Hepatocyte (in vitro differentiated cells): ENCODE data around the gene DPP10. TPM values are rescaled to one million over a fixed set of nuclear protein-coding genes. Genes with fewer than 3 reads are reported as not detected.

Experiments used
- DNase-seq: peaks from one replicate; pipeline ENCODE4 v3.0.0-alpha.2; 2016; ENCODE audit warnings: low spot score
- H2AFZ ChIP-seq: fragments of 200-600 bp; sonication (generic); 2 replicates; pipeline ENCODE4 v1.6.0; 2016; ENCODE audit warnings: antibody characterized with exemption, mild to moderate bottlenecking
- H3K27ac ChIP-seq: fragments of 200-600 bp; sonication (generic); 2 replicates; pipeline ENCODE4 v1.5.1; 2016; ENCODE audit warnings: mild to moderate bottlenecking
- H3K27me3 ChIP-seq: fragments of 200-600 bp; sonication (generic); 2 replicates; pipeline ENCODE4 v1.6.1; 2016
- H3K36me3 ChIP-seq: fragments of 200-600 bp; sonication (generic); replicated peaks from 2 replicates; pipeline ENCODE4 v1.5.1; 2016; ENCODE audit warnings: low read depth; ENCODE audit not compliant: insufficient read depth
- H3K4me1 ChIP-seq: fragments of 200-600 bp; sonication (generic); 2 replicates; pipeline ENCODE4 v1.5.1; 2016; ENCODE audit warnings: mild to moderate bottlenecking, moderate library complexity; ENCODE audit not compliant: insufficient read depth
- H3K4me2 ChIP-seq: fragments of 200-600 bp; sonication (generic); 2 replicates; pipeline ENCODE4 v1.6.0; 2016
- H3K4me3 ChIP-seq: fragments of 200-600 bp; sonication (generic); 2 replicates; pipeline ENCODE4 v1.5.1; 2016; ENCODE audit warnings: mild to moderate bottlenecking
- H3K79me2 ChIP-seq: fragments of 200-600 bp; sonication (generic); 2 replicates; pipeline ENCODE4 v1.6.0; 2017; ENCODE audit warnings: mild to moderate bottlenecking
- H3K9me2 ChIP-seq: fragments of 200-600 bp; sonication (generic); replicated peaks from 2 replicates; pipeline ENCODE4 v1.6.0; 2017; ENCODE audit warnings: mild to moderate bottlenecking; ENCODE audit not compliant: insufficient read depth
- H3K9me3 ChIP-seq: fragments of 200-600 bp; sonication (generic); 2 replicates; pipeline ENCODE4 v1.5.1; 2016; ENCODE audit warnings: low read depth, mild to moderate bottlenecking
- H4K20me1 ChIP-seq: fragments of 200-600 bp; sonication (generic); 2 replicates; pipeline ENCODE4 v1.6.0; 2016; ENCODE audit warnings: mild to moderate bottlenecking; ENCODE audit not compliant: insufficient read depth, poor library complexity, severe bottlenecking
- CTCF ChIP-seq: fragments of 200-600 bp; sonication (generic); IDR thresholded peaks from 2 replicates; pipeline ENCODE4 v1.5.1; 2016; ENCODE audit warnings: antibody characterized with exemption, mild to moderate bottlenecking; ENCODE audit not compliant: poor library complexity
- EZH2 ChIP-seq: fragments of 200-600 bp; sonication (generic); IDR thresholded peaks from 2 replicates; pipeline ENCODE4 v1.6.1; 2016; ENCODE audit warnings: antibody characterized with exemption, mild to moderate bottlenecking, borderline replicate concordance
- EZH2phosphoT487 ChIP-seq: fragments of 200-600 bp; sonication (generic); IDR thresholded peaks from one replicate; pipeline ENCODE4 v1.6.1; 2018; ENCODE audit warnings: antibody characterized with exemption, mild to moderate bottlenecking, low read depth, moderate library complexity; ENCODE audit not compliant: unreplicated experiment, severe bottlenecking
- WGBS: methylation state at CpG from one replicate; pipeline ENCODE4 v1.1.6; 2016; ENCODE audit warnings: low lambda C conversion rate; ENCODE audit errors: missing lambda C conversion rate; 5-methylcytosine and 5-hydroxymethylcytosine counted together
- polyA plus RNA-seq: library from polyadenylated mRNA; unstranded; fragments of >200 nt; fragmentation: Nextera tagmentation; extraction: Ambion mirVana; gene quantifications from 2 replicates; pipeline ENCODE4 v1.2.1, GENCODE V29; 2016
- total RNA-seq: library from RNA; depleted of rRNA; stranded (reverse); fragments of >200 nt; gene quantifications from 2 replicates; pipeline ENCODE4 v1.2.3, GENCODE V29; 2014

DPP10 gene
- total and polyA plus RNA-seq, 2 experiments from 2014 or later, result 5.0 to 15.7 TPM

GRCh38 chr2:115652652-115653051, 1210.2 kb downstream of the DPP10 start:
- WGBS, result 84% methylated on average over 4 of the region's 4 CpGs
- Histone ChIP-seq H3K9me2 (no peaks in the 10 kb centered on the region), H3K4me1 (no peaks in the 10 kb centered on the region), H3K36me3 (no peaks in the 10 kb centered on the region), H4K20me1 (no peaks in the 10 kb centered on the region), H3K4me3 (no peak overlapping the region), H3K4me2 (no peak overlapping the region), H3K27me3 (no peaks in the 10 kb centered on the region), H3K9me3 (no peaks in the 10 kb centered on the region), H3K79me2 (no peaks in the 10 kb centered on the region), H3K27ac (no peak overlapping the region), H2AFZ (no peak overlapping the region)
- TF ChIP-seq CTCF, result no peak
- TF ChIP-seq EZH2phosphoT487, result no peak
- TF ChIP-seq EZH2, result no peak
- no peak for DNase-seq

GRCh38 chr2:115654362-115654761, 1211.9 kb downstream of the DPP10 start:
- no peaks in the 10 kb centered on the region for H4K20me1 ChIP-seq
- TF ChIP-seq EZH2phosphoT487 (no peak), CTCF (no peak), EZH2 (no peak)
- no peak for DNase-seq
- H3K4me1 ChIP-seq, result no peaks in the 10 kb centered on the region
- no peaks in the 10 kb centered on the region for H3K9me3 ChIP-seq
- no peaks in the 10 kb centered on the region for H3K9me2 ChIP-seq
- no peak overlapping the region for H3K4me3 ChIP-seq
- no peak overlapping the region for H3K27ac ChIP-seq
- no peak overlapping the region for H3K4me2 ChIP-seq
- no peaks in the 10 kb centered on the region for H3K79me2 ChIP-seq
- H3K36me3 ChIP-seq, result no peaks in the 10 kb centered on the region
- no peaks in the 10 kb centered on the region for H3K27me3 ChIP-seq
- H2AFZ ChIP-seq, result no peak overlapping the region

GRCh38 chr2:115678129-115678528, 1235.7 kb downstream of the DPP10 start:
- TF ChIP-seq EZH2 (no peak), CTCF (no peak), EZH2phosphoT487 (no peak)
- DNase-seq, result no peak
- 96% methylated on average over 5 of the region's 5 CpGs for WGBS

GRCh38 chr2:115684345-115684744, 1241.9 kb downstream of the DPP10 start:
- WGBS, result 68% methylated on average over 5 of the region's 5 CpGs
- Histone ChIP-seq H3K79me2 (no peaks in the 10 kb centered on the region), H4K20me1 (no peaks in the 10 kb centered on the region), H3K27me3 (no peaks in the 10 kb centered on the region), H3K4me1 (no peaks in the 10 kb centered on the region), H3K36me3 (no peaks in the 10 kb centered on the region), H2AFZ (no peak overlapping the region), H3K9me2 (no peaks in the 10 kb centered on the region), H3K9me3 (no peaks in the 10 kb centered on the region), H3K4me2 (no peak overlapping the region), H3K27ac (no peak overlapping the region), H3K4me3 (no peak overlapping the region)
- TF ChIP-seq EZH2, result no peak
- no peak for TF ChIP-seq CTCF
- no peak for DNase-seq

More at GRCh38 chr2:115678129-115678528, 1235.7 kb downstream of the DPP10 start:
- Histone ChIP-seq H3K4me1 (no peaks in the 10 kb centered on the region), H3K4me2 (no peak overlapping the region), H3K9me2 (no peaks in the 10 kb centered on the region), H3K4me3 (no peak overlapping the region), H4K20me1 (no peaks in the 10 kb centered on the region), H3K9me3 (peaks cover 5% of the 10 kb centered on the region), H3K27ac (no peak overlapping the region), H3K27me3 (no peaks in the 10 kb centered on the region), H2AFZ (no peak overlapping the region), H3K79me2 (no peaks in the 10 kb centered on the region), H3K36me3 (no peaks in the 10 kb centered on the region)
